ENCODE results near the gene ZNF578.
"Not testable (repeated sequence)": the region's sequence is repeated elsewhere in the genome, so short reads cannot be mapped to it uniquely, and the experiment has no call there.

The ZNF578 gene

DNA sequence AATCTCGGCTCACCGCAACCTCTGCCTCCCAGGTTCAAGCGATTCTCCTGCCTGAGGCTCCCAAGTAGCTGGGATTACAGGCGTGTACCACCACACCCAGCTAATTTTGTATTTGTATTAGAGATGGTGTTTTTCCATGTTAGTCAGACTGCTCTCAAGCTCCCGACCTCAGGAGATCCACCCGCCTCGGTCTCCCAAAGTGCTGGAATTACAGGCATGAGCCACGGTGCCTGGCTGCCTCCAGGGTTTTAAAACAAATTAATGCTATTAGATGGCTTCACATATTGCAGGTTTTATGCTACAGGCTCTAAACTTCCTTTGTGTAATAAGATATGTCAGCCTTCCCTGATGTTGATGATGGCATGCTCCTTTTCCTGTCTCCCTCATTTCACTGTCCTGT, 108.3 kb downstream of the ZNF578 start:
- H3K9me3 ChIP-seq (ENCODE audit: control insufficient read depth, low read length) = peaks cover 22% of the 10 kb centered on the region
- H3K36me3 ChIP-seq (ENCODE audit: control insufficient read depth, insufficient read depth, low read length) = peaks cover 65% of the 10 kb centered on the region
- not testable (repeated sequence) for H3K4me1 ChIP-seq (ENCODE audit: control insufficient read depth, insufficient read depth, low read length, poor library complexity, severe bottlenecking); H3K27ac ChIP-seq (ENCODE audit: low read depth, low read length, severe bottlenecking); H3K4me3 ChIP-seq (ENCODE audit: extremely low read depth, insufficient read depth, low read length, poor library complexity, severe bottlenecking)
- WGBS, 2 experiments (ENCODE audit: insufficient coverage in 2 of 2) = 85 to 88% methylated on average over 4 to 5 of the region's 8 CpGs
